NCI-H1417 (cell line): ENCODE data around the gene GPSM3.
"Not testable (repeated sequence)": the region's sequence is repeated elsewhere in the genome, so short reads cannot be mapped to it uniquely, and the experiment has no call there.

Experiments
- DNase-seq, 3 experiments: peaks; one replicate each; lab custom pipeline; 2025; lab: John Stamatoyannopoulos, UW

The GPSM3 gene

DNA sequence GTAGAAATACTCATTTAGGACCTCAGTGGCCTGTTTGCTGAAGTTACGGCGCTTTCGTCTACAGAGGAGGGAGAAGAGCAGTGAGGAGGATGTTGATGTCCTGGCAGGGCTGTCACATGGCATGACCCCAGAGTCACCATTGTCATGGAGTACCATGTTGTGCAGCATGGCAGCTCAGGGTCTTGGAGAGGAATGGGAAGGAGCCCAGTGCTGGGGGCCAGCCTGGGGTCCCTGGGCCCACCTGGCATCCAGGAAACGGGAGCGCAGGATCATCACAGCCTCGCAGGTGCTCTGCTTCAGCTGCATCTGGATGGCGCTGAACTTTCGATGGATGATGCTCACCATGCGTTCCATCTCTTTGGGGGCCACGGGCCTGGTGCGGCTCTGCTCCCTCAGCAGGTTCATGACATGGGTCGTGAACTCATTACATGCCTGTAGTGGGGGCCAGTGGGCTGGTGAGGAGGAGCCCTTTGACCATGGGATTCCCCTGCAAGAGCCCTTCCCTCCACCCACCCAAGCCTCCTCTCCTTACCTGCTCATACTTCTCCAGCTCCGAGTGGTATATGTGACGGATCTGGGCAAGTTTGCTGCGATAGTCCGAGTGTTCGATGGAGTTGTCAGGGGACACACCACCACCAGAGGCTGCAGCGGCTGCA, 4.6 kb downstream of the GPSM3 start:
- DNase-seq, result not testable (repeated sequence)

- DNase-seq, result no peak
Observed at GRCh38 chr6:32187009-32187709, 5.3 kb downstream of the GPSM3 start.

GRCh38 chr6:32186151-32186840, 6.1 kb downstream of the GPSM3 start:
- not testable (repeated sequence) for DNase-seq

GRCh38 chr6:32185681-32186131, 6.7 kb downstream of the GPSM3 start:
- DNase-seq, result not testable (repeated sequence)

DNA sequence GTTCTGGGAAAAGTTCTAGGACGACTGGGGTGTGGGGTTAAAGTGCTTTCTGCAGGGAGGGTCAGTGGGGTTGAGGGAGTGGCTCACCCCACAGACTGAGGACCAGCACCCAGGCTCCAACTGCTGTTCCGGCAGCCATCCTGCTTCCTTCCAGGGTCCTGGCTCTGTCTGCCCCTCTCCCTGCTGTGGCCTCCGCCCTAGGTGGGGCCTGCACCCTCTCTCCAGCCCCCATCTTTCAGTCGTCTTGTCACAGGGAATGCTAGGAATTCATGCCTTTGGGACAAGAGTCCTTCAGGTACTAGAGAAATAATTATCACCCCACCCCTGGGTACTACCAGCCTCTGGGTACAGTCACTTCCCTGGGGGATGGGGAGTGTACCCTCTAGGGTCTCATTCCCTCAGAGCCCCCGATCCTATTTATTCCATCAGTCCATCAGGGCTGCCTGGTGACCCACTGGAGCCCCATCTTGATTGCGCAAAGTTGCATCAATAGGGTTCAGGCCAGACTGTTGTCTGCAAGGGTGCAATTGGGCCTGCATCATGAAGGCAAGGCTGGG, 8.3 kb downstream of the GPSM3 start, which contains the start of gene AGER:
TSS of gene AGER (minus strand) at position 170 of the 557 bp plus-strand sequence. CDS start at position 139, 31 bp downstream.
- DNase-seq, result no peak

GRCh38 chr6:32183483-32184083, 8.9 kb downstream of the GPSM3 start:
- DNase-seq, result no peak

- no peak for DNase-seq
Observed at GRCh38 chr6:32183030-32183429, 9.4 kb downstream of the GPSM3 start.

DNA sequence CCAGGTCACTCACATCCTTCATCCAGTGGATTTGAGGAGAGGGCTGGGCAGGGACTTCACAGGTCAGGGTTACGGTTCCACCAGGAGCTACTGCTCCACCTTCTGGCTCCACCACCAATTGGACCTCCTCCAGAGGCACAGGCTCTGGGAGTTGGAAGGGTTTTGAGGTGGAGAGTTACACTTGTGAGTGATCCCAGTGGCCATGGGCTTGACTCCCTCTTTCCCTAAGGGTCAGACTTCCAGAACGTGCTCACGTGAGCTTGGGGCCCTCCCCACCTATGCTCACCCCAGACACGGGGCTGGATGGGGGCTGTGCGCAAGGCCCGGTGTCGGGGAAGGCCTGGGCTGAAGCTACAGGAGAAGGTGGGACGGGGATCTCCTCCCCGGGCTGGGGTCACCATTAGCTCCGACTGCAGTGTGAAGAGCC, 9.9 kb downstream of the GPSM3 start:
- DNase-seq, result no peak

GRCh38 chr6:32181915-32182529, 10.4 kb downstream of the GPSM3 start:
- DNase-seq, result no peak

GRCh38 chr6:32181148-32181702, 11.2 kb downstream of the GPSM3 start:
- no peak for DNase-seq

GRCh38 chr6:32179766-32180405, 12.6 kb downstream of the GPSM3 start:
- DNase-seq, result no peak

- no peak for DNase-seq
Observed at GRCh38 chr6:32178547-32179440, 13.6 kb downstream of the GPSM3 start.

DNA sequence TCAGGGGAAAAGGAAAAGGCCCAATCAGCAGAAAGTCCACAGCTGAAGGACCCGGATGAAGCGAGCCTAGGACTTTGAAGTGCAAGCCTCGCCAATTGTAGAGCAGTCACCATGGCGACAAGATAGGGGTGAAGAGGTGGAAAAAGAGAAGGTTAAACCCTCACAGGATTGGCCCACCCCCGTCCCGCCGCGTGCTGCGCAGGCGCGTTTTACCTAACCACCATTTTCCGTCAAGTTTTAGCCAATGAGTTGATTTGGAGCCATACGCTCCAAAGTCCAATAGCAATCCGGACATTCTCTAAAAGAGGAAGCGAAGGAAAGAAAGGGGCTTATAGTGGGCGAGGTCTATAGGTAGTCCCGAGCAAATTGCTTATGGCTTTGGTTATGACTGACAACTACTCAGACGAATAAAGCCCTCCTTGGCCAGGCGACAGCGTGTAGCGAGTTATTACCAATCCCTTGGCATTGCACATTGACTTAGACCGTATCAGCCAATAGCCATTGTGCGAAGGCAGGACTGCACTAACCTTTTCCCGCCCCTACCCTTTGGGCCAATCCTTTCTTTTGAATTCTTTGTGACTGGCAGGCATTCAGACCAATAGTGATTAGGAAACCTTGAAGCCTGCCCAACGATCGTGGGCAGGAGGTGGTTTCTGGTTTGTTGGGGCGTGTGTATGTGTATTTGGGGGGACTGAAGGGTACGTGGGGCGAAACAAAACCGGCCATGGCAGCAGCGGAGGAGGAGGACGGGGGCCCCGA, 14.5 kb downstream of the GPSM3 start, which contains the start of gene RNF5:
TSS of gene RNF5 (plus strand) at position 618 of the 759 bp plus-strand sequence. CDS start at position 725, 107 bp downstream.
- peak; percentile 98 to 100 (median 98) for DNase-seq

DNA sequence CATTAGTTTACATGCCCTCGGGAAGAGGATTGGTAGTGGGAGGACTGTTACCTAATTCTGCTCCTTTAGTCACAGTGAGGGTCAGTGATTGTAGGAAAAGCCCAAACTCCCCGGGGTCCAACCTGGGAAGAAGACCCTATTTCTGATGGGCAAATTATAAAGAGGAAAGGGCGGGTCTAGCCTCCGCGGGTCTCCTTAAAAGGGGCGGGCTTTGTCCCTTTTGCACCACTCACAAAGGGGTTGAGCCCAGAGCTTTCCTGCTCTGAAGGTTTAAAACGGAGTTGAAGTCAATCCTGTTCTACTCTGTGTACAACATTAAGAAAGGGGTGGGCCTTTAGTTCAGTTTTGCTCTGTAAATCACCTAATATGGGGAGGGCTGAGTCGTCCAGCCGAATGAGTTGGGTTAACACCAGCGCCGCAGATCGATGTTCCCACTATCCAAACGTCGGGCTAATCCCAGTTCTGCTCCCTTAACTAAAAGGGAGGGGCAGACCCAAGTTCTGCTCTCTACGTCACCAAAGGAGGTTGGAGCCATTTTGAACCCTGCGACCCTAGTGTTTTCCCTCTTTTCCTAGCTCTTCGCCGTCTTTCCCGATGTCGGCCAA, 15.2 kb downstream of the GPSM3 start:
- peak in 2 of 3 experiments; percentile 77 to 90 for DNase-seq

DNA sequence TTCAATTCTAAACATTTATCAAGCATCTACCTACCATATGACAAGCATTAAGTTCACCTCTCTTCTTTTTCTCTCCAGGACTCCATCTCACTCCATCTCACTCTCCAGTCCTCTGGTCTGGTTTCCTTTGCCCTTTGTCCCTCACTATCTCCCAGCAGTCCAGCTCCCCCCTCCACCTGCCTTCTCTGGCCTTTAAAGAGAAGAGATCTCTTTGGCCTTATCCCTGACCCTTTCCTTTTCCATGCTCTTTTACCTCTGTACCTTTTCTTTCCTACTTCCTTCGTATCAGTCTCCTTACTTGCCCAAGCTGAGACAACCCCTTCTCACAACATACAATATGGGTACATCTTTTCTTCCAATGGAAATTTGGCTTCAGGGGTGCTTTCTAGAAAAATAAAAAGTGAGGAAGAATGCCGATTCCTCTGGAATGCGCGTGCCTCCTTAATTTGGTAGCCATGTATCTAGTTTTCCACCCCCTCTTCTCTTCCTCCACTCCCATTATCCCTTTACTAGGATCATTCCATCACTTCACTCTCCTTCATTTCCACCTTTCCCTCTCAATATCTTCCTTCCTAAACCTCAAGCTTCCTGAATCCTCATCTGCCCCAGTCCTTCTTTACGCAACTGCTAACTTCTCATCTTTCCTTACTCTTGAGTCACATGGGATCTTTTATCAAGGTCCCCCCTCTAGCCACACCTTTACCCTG, 15.8 kb downstream of the GPSM3 start:
- DNase-seq, result peak in 2 of 3 experiments; percentile 27 to 37

DNA sequence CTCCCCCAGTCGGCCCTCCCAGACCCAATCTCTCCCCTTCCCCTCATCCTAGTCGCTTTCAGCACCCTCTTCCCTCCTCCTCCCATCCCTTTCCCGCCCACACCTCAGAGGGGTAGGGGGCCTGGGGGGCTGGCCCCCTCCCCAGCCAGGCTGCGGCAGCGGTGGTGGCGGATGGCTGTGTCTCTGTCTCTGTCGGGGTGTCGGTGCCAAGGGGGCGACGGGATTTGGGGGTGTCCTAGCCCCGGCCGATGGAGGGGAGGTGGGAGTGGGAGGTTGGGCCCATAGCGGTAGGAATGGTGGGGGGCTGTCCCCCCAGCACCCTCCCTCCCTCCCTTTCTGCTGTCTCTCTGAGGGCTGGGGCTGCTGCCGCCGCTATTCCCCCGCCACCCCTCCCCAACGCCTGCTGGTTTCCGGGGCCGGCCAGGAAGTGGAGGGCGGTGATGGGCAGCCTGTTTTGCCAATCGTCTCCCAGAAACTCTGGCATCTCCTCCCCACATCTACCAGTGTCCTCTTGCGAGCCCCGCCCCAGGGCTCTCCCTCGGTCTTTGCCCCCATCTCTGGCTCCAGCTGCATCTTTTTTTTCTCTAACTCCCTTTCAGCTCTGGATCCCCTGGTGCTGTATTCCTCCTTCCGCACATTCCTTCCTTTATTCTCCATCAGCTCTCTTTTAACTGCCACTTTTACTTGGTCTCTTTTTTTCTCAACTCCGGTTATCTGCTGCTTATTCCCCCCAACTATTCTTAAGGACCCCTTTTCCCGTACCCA, 16.6 kb downstream of the GPSM3 start, which contains the start of gene AGPAT1:
TSS of gene AGPAT1 (minus strand) at position 374 of the 765 bp plus-strand sequence. CDS start 4,588 bp downstream, outside the sequence.
- peak; percentile 94 to 96 (median 95) for DNase-seq

GRCh38 chr6:32175322-32175710, 17.1 kb downstream of the GPSM3 start:
- peak in 1 of 3 experiments; percentile 31 for DNase-seq
